H1 (cell line): ENCODE measurements around the gene LTC4S. TPM values are rescaled to one million over a fixed set of nuclear protein-coding genes. Genes with fewer than 3 reads are reported as not detected.

Experiments
- GTF2F1 ChIP-seq: IDR thresholded peaks from 2 replicates; pipeline ENCODE4 v1.6.1; 2012; ENCODE audit warnings: low read depth, low read length, improper control_type of control experiment, borderline replicate concordance
- JUND ChIP-seq: IDR thresholded peaks from 2 replicates; pipeline ENCODE4 v1.6.1; 2011; ENCODE audit warnings: mild to moderate bottlenecking, improper control_type of control experiment, low read length
- KDM5A ChIP-seq: fragments of 200-600 bp; IDR thresholded peaks from 2 replicates; pipeline ENCODE4 v1.7.1; 2012; ENCODE audit warnings: mild to moderate bottlenecking, low read length, inconsistent platforms, mixed read lengths
- NANOG ChIP-seq: IDR thresholded peaks from 2 replicates; pipeline ENCODE4 v1.6.1; 2011; ENCODE audit warnings: low read length, low read depth, mild to moderate bottlenecking, inconsistent platforms; ENCODE audit not compliant: insufficient read depth, poor library complexity, severe bottlenecking
- SIRT6 ChIP-seq: IDR thresholded peaks from one replicate; pipeline ENCODE4 v1.7.1; 2012; ENCODE audit warnings: low read length, inconsistent platforms
- SP1 ChIP-seq: IDR thresholded peaks from 2 replicates; pipeline ENCODE4 v1.6.1; 2011; ENCODE audit warnings: low read depth, low read length
- ZNF274 ChIP-seq: IDR thresholded peaks from 2 replicates; pipeline ENCODE4 v1.7.0; 2012; ENCODE audit warnings: low read length, borderline replicate concordance; ENCODE audit errors: extremely low read depth
- polyA plus RNA-seq, 7 experiments: library from polyadenylated mRNA; depleted of rRNA in 3 of 7; stranded (reverse) in 5 of 7; unstranded in 2 of 7; fragments of >200 nt in 5 of 7; fragments of 200-250 nt in 2 of 7; gene quantifications; 1 replicate in 5 of 7; 2 replicates in 1 of 7; 4 replicates in 1 of 7; pipeline versions ENCODE4 v1.2.1 to v1.2.3, GENCODE V29; 2011 to 2013; ENCODE audit warnings: missing spikeins in 2 of 7, mixed read lengths in 2 of 7
- total RNA-seq: library from RNA; stranded (reverse); fragmentation: NEBNext Ultra II Directional; extraction: Animal tissue kit (Norgen Biotek cat#: 25700); gene quantifications from 2 replicates; pipeline ENCODE4 v1.2.1, GENCODE V29; 2021
- TF ChIP-seq, protein P1 (sequence below): fragments of 300-600 bp; sonication (generic); IDR thresholded peaks from 2 replicates; pipeline ENCODE4 v1.7.1; 2012; ENCODE audit warnings: low read length, moderate library complexity, mild to moderate bottlenecking, inconsistent platforms; ENCODE audit not compliant: insufficient replicate concordance
- TF ChIP-seq, protein P2 (sequence below): IDR thresholded peaks from 2 replicates; pipeline ENCODE4 v1.6.1; 2012; ENCODE audit warnings: inconsistent platforms

LTC4S gene
- total and polyA plus RNA-seq, 2 of the 8 experiments (the other 6 are each of a cell fraction or from before 2014, with no cell fraction given): 2.2 to 3.7 TPM

DNA sequence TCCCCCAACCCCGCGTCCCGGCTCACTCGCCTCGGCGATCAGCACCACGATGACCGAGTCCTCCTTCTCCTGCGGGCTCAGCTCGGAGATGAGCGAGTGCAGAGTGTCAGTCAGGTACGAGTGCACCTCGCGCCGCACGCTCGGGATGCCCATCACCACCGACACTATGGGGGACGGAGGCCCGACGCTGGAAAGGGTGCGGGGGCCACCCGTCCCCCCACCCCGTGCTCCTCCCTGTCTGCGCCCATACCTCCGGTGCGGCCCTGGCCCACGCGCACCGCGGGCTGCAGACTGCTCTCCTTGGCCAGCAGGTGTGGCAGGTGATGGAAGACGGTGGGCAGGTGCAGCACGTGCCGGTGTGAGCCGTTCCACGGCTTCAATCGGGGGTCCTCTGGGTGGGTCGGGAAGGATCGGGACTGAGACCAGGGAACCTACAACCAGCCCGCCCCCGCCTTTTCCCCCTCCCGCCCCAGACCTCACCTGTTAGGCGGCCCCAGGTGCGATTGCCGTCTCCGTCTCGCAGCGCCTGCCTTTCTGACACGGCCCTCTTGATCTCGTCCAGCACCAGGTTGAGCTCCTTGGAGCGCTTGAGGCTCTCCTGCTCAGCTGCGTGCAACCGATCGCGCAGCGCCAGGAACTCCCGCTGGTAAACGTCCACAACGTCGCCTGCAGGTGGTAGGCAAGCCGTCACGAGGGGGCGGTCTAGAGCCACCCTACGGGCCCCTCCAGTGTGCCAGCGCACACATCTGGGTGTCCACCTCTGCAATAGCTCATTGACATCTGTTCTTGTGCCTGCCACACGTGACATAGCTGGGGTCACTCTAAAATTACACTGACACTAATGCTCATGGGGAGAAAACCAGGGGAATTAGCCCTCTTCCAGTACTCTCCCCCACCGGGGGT is 7.8 kb downstream of the LTC4S start (continued):
- TF ChIP-seq, protein P1, sequence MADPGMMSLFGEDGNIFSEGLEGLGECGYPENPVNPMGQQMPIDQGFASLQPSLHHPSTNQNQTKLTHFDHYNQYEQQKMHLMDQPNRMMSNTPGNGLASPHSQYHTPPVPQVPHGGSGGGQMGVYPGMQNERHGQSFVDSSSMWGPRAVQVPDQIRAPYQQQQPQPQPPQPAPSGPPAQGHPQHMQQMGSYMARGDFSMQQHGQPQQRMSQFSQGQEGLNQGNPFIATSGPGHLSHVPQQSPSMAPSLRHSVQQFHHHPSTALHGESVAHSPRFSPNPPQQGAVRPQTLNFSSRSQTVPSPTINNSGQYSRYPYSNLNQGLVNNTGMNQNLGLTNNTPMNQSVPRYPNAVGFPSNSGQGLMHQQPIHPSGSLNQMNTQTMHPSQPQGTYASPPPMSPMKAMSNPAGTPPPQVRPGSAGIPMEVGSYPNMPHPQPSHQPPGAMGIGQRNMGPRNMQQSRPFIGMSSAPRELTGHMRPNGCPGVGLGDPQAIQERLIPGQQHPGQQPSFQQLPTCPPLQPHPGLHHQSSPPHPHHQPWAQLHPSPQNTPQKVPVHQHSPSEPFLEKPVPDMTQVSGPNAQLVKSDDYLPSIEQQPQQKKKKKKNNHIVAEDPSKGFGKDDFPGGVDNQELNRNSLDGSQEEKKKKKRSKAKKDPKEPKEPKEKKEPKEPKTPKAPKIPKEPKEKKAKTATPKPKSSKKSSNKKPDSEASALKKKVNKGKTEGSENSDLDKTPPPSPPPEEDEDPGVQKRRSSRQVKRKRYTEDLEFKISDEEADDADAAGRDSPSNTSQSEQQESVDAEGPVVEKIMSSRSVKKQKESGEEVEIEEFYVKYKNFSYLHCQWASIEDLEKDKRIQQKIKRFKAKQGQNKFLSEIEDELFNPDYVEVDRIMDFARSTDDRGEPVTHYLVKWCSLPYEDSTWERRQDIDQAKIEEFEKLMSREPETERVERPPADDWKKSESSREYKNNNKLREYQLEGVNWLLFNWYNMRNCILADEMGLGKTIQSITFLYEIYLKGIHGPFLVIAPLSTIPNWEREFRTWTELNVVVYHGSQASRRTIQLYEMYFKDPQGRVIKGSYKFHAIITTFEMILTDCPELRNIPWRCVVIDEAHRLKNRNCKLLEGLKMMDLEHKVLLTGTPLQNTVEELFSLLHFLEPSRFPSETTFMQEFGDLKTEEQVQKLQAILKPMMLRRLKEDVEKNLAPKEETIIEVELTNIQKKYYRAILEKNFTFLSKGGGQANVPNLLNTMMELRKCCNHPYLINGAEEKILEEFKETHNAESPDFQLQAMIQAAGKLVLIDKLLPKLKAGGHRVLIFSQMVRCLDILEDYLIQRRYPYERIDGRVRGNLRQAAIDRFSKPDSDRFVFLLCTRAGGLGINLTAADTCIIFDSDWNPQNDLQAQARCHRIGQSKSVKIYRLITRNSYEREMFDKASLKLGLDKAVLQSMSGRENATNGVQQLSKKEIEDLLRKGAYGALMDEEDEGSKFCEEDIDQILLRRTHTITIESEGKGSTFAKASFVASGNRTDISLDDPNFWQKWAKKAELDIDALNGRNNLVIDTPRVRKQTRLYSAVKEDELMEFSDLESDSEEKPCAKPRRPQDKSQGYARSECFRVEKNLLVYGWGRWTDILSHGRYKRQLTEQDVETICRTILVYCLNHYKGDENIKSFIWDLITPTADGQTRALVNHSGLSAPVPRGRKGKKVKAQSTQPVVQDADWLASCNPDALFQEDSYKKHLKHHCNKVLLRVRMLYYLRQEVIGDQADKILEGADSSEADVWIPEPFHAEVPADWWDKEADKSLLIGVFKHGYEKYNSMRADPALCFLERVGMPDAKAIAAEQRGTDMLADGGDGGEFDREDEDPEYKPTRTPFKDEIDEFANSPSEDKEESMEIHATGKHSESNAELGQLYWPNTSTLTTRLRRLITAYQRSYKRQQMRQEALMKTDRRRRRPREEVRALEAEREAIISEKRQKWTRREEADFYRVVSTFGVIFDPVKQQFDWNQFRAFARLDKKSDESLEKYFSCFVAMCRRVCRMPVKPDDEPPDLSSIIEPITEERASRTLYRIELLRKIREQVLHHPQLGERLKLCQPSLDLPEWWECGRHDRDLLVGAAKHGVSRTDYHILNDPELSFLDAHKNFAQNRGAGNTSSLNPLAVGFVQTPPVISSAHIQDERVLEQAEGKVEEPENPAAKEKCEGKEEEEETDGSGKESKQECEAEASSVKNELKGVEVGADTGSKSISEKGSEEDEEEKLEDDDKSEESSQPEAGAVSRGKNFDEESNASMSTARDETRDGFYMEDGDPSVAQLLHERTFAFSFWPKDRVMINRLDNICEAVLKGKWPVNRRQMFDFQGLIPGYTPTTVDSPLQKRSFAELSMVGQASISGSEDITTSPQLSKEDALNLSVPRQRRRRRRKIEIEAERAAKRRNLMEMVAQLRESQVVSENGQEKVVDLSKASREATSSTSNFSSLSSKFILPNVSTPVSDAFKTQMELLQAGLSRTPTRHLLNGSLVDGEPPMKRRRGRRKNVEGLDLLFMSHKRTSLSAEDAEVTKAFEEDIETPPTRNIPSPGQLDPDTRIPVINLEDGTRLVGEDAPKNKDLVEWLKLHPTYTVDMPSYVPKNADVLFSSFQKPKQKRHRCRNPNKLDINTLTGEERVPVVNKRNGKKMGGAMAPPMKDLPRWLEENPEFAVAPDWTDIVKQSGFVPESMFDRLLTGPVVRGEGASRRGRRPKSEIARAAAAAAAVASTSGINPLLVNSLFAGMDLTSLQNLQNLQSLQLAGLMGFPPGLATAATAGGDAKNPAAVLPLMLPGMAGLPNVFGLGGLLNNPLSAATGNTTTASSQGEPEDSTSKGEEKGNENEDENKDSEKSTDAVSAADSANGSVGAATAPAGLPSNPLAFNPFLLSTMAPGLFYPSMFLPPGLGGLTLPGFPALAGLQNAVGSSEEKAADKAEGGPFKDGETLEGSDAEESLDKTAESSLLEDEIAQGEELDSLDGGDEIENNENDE: no peak
- TF ChIP-seq SP1 (no peak), SIRT6 (no peak), NANOG (no peak), JUND (no peak), ZNF274 (no peak), GTF2F1 (no peak), KDM5A (no peak)
- TF ChIP-seq, protein P2, sequence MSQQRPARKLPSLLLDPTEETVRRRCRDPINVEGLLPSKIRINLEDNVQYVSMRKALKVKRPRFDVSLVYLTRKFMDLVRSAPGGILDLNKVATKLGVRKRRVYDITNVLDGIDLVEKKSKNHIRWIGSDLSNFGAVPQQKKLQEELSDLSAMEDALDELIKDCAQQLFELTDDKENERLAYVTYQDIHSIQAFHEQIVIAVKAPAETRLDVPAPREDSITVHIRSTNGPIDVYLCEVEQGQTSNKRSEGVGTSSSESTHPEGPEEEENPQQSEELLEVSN: 0 out of 2 replicates have a peak, but pooled peaks have one; percentile 19
